ENCODE results near the gene HOXB5.

HOXB5 gene

DNA sequence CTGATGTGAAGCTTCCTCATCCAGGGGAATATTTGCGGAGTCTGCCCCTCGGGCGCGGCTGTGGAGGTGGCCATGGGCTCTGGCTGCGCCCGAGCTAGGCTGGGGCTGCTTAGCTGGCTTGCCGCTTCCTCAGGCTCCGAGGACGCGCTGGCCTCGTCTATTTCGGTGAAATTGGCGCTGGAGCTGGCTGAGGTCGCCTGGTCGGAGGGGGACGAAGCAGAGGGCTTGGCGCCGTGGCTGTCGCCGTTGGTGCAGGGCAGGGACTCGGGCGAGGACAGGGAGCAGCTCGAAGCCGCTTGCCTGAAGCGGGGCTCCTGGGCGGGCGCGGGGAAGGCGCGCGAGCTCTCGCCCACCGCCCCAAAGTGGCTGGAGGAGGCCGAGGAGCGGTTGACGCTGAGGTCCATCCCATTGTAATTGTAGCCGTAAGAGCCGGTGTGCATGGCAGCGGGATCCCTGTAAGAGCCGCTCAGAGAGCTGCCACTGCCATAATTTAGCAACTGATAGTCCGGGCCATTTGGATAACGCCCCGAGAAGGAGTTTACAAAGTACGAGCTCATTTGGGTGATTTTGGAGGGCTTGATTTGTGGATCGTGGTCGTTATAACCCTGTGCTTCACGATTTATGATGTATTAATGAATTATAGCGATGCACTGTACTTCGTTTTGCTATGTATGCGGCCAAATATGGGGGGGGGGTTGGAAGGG, at the start of gene HOXB5:
Gene HOXB5 (minus strand): TSS at position 654 of the 704 bp plus-strand sequence. CDS start 97 bp downstream, at position 557.
- DNase-seq = peak; percentile 51

GRCh38 chr17:48642843-48643696, 49.5 kb upstream of the HOXB5 start:
- no peak for DNase-seq

DNA sequence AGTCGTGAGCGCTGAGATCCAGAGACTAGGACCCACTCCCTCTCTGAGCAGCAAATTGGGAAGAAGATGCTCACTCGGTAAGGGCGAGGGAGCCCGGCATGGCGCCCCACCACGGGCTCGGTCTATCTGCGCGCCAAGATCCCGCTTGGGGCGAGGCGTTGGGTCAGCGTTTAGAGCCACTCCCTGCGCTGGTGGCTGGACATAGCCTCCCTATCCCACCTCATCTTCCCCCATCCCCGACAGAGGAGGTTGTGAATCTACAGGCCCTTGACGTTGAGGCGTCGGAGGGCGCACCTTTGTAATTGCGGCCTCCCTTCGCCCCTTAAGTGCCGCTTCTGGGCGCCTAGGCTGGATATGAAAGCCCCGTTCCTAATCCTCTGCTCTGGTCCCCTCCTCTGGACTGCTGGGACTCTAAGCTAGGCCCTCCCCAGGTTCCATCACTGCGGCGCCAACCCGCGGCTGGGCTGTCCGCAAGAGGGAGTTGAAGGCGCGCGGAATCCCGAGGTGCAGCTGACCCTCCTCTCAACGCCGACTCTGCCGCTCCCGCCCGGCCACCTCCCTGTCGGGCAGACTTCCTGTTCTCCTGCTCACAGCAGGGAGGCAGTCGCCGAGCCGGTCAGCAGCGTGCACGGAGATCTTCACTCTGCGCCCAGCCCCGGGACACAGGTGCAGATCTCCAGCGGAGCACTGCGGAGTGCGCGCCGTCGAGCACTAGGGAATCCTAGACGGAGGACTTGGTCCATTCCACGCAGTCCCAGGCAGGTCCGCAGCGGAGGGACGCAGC, 48.7 kb upstream of the HOXB5 start:
- DNase-seq = no peak

- DNase-seq = no peak
Measured at GRCh38 chr17:48641541-48642058, 48.0 kb upstream of the HOXB5 start.

GRCh38 chr17:48640858-48641180, 47.2 kb upstream of the HOXB5 start:
- DNase-seq = no peak

- no peak for DNase-seq
Measured at GRCh38 chr17:48639982-48640857, 46.6 kb upstream of the HOXB5 start.

- DNase-seq = no peak
Measured at GRCh38 chr17:48639136-48639535, 45.6 kb upstream of the HOXB5 start.

GRCh38 chr17:48637323-48638260, 44.0 kb upstream of the HOXB5 start:
- no peak for DNase-seq

DNA sequence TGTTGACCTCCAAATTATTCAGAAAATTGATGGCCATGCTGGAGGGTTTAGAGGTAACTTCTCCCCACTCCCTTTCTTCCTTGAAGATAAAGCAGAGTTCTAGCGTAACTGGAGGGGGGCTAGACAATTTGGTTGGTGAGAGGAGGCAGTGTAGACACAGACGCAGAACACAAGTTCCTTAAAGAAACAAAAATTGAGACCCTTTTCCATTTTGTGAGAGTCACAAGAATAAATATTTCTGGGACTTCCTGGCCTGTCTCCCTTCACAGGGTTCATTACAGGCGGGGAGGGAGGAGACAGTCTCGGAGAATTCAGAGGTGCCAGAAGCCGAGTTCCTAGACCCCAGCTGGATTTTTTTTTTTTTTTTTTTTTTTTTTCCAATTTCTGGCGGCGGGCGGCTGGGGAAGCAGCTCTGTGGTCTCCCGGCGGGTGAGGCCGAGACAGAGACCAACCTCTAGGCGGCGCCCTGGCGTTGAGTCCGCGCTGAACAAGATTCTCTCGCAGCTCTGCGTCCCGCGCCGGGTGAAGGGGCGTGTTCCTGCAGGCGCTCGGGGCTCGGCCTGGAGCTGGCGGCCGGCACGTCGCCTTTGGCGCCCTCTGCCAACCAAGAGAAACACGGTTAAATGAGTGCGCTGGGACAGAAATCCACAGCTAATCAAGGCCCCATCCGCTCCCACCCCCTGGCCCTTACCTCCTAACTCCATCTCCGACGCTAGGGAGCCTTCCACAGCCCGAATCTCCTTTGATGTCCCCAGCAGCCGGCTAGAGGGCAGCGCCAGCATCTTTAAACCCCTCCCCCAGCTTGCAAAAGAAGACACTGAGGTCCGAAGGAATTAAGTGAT, 42.8 kb upstream of the HOXB5 start:
- no peak for DNase-seq

DNA sequence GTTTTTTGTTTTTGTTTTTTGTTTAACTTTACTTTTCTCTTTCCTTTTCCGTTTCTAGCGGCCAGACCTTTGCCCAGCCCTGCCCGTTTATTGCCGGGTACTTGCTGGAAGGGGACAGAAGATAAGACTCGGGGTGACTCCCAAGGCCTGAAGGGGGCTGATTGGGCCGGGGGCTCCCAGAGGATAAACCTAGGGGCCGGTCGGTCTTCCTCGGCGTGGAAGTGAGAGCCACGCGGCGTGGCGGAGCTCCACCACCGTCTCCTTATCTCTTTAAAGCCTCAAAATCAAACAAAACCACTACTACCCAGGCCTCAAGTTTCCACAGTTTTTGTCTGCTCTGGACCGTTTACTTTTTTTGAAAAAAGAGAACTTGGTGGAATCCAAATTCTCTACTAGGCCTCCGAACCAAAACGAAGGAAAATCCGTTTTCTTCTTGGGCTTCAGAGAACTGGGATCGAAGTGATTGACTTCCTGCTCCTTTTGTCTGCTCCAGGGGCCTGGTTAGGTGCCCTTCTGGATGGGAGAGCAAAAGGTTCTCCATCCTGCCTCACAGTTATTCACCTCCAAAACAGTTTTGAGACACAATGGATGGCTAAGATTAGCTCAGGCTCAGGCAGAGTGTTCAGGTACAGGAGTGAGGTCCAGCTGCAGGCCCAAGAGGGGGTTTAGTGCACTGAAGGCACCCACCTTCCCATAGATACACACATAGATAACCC, 41.1 kb upstream of the HOXB5 start:
- no peak for DNase-seq

- DNase-seq = no peak
Measured at GRCh38 chr17:48633266-48633677, 39.7 kb upstream of the HOXB5 start.

DNA sequence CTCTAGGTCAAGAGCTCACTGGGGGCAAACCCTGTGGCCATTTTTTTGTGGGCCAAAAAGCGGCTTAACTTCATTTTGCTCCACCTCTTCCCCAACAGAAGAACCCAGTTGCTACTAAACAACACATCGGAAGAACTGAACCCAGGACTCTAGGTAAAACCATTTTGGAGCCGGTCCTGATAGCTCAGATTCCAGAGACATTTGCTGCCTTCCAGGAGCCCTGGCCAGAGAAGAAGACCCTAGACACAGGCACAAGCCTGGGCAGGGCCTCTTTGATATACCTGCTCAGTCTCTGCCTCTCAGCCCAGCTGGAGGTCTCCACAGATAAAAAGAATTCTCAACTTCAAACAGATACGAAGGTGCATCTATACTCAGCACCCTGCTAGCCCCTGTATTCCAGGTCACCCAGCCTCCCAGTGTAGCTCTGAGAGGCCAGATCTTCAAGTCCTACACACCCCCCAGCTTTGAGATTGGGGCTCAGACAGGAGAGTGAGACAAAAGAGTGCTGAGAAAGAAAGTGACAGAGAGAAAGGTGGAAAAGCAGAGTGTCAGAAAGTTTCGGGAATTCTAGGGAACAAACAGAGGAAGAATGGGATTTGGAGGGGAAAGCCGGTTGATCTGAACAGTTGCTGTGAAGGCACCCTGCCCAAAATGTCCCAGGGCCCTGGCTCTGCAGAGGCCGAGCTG, 39.1 kb upstream of the HOXB5 start:
- no peak for DNase-seq

DNA sequence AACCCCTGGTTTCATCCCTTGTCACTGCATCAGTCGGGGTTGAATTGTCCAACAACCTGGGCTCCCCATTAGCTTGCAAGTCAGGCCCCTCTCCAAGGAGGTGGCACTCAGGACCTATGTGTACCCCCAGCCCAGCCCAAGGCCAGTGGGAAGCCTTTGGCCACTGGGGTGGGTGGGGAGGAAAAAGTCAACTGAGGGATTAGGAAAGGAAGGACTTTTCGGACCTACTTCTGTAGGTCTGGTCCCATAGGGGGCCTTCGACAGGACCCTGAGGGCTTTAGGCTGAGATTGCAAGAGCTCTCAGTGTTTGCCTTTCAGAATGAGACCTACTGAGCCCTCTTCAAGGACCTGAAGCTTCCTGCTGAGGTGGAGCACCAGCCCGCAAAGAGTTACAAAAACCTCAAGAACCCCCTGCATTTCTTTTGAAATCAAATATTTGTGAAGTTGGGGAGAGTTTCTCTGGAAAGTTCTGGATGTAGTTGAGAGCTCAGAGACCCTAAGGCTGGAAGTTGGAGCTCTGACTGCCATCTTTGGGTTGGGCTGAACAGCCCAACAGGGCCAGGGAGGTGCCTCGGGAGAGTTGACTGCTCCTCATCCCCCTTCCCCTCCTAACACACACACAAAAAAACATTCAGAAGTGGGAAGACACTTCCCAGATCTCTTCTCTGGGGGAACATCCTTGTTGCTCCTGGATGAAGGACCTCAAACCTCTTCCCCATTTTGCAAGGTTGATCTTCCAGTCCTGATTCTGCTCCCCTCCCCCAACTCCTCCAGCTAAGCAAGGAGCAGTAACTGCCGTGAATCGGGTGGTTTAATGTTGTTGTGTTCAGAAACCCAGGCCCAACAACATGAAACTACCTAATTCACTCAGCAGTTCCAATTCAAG, 38.4 kb upstream of the HOXB5 start:
- DNase-seq = no peak

- DNase-seq = no peak
Measured at GRCh38 chr17:48630925-48631692, 37.5 kb upstream of the HOXB5 start.

DNA sequence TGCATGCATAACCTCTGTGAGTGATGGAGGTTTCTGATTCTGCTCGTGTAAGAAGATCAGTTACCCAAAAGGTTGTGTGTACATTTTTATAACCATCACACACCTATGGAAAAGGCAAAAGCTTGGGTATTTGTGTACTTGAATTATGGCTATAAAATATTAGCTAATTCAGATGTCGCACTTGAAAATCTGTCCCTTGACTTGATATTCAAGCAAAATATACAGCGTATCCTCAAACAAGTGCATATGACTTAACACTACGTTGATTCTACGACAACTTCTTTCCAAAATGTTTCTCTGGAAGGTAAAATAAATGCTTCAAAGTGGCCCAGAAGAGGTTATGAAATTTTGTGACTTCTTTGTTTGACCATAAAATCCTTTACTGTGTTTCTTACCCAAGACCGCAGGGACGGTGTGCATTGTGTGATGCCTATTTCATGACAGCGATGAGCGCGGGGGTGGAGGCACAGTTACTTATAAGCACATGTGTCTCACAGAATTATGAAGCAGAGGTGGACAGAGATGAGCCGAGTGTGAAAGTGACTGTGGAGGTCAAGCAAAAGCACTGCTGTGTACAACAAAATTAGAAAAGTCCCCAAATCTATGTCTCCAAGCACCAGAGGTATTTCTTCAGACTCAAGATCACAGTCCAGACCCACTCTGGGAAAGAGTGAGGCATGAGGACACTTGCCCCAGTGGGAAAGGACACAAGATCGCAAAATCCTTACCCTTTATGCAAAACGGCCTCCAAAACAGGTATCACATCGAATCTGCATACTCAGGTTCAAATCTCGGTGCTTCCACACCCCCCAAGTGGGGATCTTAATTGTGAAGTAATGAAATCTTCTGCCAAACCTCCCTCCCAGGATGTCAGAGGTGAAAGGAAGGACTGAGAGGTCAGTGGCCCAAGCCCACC, 36.7 kb upstream of the HOXB5 start:
- no peak for DNase-seq

GRCh38 chr17:48629411-48629759, 35.8 kb upstream of the HOXB5 start:
- no peak for DNase-seq

All from DMS79 (cell line).